ENCODE results near the gene ELL. TPM values are rescaled to one million over a fixed set of nuclear protein-coding genes. Genes with fewer than 3 reads are reported as not detected.

The ELL gene
- polyA plus RNA-seq, 1 donor from 2014 or later: 7.2 TPM

- H3K4me2 ChIP-seq (ENCODE audit: low read length): no peak overlapping the region
Observed at GRCh38 chr19:18439910-18440237, 82.0 kb downstream of the ELL start.

More at GRCh38 chr19:18439910-18440237, 82.0 kb downstream of the ELL start:
- Histone ChIP-seq H3K9me2 (ENCODE audit: insufficient read depth, low read length) (no peaks in the 10 kb centered on the region), H3K36me3 (ENCODE audit: insufficient read depth, low read length) (no peaks in the 10 kb centered on the region), H3K9me3 (ENCODE audit: low read length) (no peaks in the 10 kb centered on the region), H3K4me3 (ENCODE audit: low read length) (no peak overlapping the region), H3K79me2 (replicated peaks; ENCODE audit: insufficient read depth, low read length) (no peaks in the 10 kb centered on the region), H3K27ac (ENCODE audit: low read length) (no peak overlapping the region), H3K9ac (ENCODE audit: low read length) (no peak overlapping the region), H3F3A (ENCODE audit: insufficient read depth, low read length, poor library complexity, severe bottlenecking) (peaks cover 3% of the 10 kb centered on the region), H4K20me1 (ENCODE audit: insufficient read depth) (no peaks in the 10 kb centered on the region), H2AFZ (ENCODE audit: low read depth, low read length) (no peak overlapping the region), H3K27me3 (ENCODE audit: insufficient read depth, low read depth, low read length) (no peaks in the 10 kb centered on the region)
- TF ChIP-seq MXI1 (conservative IDR thresholded peaks at IDR 0.05; ENCODE audit: poor library complexity, severe bottlenecking) (no peak), SMC3 (conservative IDR thresholded peaks at IDR 0.05; ENCODE audit: poor library complexity) (no peak), POLR2AphosphoS5 (IDR thresholded peaks at IDR 0.05) (no peak), TAF1 (IDR thresholded peaks at IDR 0.05; ENCODE audit: low read depth) (no peak), EZH2 (IDR thresholded peaks at IDR 0.05; ENCODE audit: borderline replicate concordance, insufficient read depth, low read length, poor library complexity, severe bottlenecking) (no peak), EP300 (conservative IDR thresholded peaks at IDR 0.05; ENCODE audit: poor library complexity, severe bottlenecking) (no peak), REST (IDR thresholded peaks at IDR 0.05; ENCODE audit: borderline replicate concordance) (no peak), RAD21 (conservative IDR thresholded peaks at IDR 0.05) (no peak), CTCF (IDR thresholded peaks at IDR 0.05; ENCODE audit: poor library complexity, severe bottlenecking) (no peak)
